Stimulated activated CD8-positive, alpha-beta memory T cell treated with anti-CD3 and anti-CD28 coated beads, Interleukin-15, amount 100 ng/mL, for 1 hour (primary cell): ENCODE measurements around the gene IFNK.

Experiments used
- DNase-seq: peaks from one replicate; pipeline ENCODE4 v3.0.0-alpha.2; 2020; ENCODE audit warnings: low read depth

Gene IFNK

GRCh38 chr9:27514551-27514950, 9.5 kb upstream of the IFNK start:
- DNase-seq = no peak

GRCh38 chr9:27518006-27518405, 6.1 kb upstream of the IFNK start:
- no peak for DNase-seq

DNA sequence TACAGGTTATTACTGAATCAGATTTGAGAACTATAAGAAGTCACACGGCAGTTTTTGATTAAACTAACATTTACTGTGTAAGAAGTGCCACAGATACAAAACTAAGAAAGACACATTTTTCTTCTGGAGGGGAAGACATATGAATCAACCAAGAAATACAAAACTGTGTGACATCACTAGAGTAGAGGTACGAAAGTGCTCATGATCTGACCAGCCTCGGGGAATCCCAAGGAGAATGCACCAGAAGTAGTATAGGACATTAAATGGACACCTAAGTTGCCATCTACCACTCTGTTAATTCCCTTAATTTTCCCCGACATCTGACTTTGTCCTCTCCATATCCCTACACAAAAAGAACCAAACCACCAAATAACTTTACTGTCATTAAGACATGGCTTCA, 5.3 kb upstream of the IFNK start:
- DNase-seq = no peak

DNA sequence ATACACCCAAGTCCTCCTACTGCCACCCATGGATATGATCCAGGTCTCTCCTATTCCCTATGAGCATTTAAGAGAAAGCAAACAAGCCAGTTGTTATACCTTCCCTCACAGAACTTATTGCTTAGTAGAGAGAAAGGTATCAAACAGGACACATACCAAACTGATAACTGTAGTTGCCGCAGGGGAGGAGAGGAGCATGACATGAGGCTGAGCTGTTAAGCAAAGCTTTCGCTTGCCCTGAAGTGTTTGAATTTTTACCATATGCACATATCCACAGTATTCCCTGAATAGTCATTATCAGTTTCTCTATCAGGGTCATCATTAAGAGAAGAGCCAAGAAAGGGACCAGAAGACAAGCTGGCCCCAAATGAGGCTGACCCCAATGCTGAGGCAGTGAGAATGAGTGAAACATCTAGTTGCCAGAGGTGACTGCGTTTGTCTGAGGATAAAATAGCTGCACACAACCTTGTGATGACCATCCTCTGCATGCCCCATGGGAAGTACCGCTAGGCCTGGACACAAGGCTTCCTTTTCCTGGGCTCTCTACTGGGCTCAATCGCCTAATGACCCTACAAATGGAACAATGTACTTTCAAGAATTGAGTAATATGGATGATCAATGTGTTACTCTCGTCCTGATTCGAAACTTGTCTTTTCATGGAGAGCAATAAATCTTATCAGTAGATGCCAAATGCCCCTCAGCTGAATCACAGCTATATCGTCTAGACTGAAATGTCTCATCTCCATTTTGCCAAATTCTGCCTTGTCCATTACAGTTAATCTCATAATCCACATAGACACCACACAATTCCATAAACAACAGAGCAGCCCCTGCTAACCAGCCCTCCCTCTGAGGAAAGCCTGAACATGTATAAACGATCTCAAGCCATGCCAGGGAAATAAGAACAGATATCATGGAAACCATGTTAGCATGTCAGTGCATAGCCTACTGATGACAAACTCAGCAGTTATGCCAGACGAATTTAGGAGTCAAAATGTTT, 4.3 kb upstream of the IFNK start:
- no peak for DNase-seq

DNA sequence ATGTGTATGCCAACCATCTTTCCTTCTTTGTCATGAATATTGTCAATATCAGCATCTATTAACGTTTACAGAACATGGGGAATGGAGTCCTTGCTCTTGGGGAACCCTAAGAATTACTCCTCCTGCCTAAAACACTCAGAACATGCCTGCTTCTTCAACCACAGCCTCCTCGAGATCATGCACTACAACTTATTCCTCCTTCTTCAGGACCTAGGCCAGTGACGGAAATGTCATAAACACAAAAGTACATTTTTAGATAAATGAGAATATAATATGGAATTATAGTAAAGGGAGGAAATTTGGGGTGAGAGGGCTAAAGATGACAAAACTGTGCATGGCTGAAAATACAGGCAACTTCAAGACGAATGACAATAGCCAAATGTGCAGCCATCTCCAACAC, 3.1 kb upstream of the IFNK start:
- DNase-seq = no peak

DNA sequence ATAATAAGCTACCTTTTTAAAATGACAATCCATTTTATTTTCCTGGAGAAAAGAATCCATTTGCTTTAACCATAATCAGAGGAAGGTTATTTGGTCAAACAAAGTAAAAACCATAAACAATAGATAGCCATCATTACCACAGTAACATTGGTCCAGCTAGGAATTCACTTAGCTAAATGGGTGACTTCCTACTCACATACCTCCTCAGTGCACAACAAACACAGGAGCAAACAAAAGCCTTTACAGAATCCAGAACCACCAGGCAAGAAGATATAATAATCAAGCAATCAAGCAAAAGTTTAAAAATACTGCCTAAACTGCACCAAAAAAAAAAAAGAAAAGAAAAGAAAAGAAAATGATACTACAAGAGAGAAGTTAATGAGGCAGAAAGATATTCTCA, 949 bp upstream of the IFNK start:
- DNase-seq = no peak

GRCh38 chr9:27527702-27528075, 3.6 kb downstream of the IFNK start:
- no peak for DNase-seq

GRCh38 chr9:27528076-27528885, 4.2 kb downstream of the IFNK start:
- no peak for DNase-seq

GRCh38 chr9:27528886-27529315, 4.8 kb downstream of the IFNK start:
- no peak for DNase-seq

GRCh38 chr9:27529316-27530278, 5.5 kb downstream of the IFNK start, which contains the start of gene MOB3B:
Gene MOB3B, minus strand, starts transcription at chr9:27529814. Its CDS starts 74,264 bp downstream, at chr9:27455550.
- peak; percentile 49 for DNase-seq

DNA sequence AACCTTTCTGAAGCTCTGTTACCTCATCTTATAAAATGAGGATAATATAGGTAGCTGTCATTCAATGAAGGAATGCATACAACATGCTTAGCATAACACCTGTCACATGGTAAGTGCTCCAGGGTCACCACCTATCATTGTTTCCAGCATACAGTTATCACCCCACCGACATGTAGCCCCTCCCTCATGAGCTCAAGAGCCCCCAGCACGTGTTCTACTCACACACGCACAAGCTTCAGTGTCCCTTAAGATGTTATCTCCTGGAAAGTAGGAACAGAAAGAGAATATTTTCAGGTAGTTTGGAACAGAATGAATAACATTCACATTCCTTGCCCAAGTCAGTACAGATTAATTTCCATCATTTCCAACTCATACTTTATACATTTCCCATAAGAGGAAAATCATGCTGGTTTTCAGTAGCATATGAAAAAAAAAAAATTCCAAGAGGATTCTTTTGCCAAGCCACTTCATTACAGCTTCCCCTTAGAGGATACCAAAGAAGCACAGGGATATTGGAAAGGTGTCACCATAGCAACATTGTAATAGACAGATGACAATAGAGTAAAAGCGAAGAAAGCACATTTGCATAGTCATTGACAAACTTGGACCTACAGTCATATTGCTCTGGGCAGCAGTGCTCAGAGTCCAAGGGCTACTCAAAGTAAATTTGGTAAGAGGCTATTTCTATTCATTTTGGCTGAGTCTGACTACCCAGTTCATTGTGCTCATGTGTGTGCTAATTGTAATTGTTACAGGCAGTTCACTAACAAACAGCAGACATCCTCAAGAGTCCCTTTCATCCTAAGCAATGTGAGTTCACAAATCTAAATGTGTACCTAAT, 7.0 kb downstream of the IFNK start:
- no peak for DNase-seq

DNA sequence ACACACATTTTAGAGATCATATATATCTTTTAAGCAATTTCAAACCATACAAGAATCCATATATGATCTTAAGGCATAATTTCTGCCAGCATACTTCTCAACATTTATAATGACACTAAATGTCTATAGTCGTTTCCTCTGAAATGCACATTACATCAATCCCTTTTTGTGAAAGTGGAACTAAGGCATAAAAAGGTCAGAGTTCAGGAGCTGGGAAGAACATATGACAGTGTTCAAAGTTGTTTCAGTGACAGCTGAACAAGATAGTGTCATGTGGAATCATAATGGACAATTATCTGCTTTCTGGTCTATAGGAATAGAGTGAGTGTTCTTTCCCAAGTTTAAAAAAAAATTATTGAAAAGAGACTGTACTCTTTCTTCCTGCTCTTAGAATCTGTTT, 8.0 kb downstream of the IFNK start:
- no peak for DNase-seq

DNA sequence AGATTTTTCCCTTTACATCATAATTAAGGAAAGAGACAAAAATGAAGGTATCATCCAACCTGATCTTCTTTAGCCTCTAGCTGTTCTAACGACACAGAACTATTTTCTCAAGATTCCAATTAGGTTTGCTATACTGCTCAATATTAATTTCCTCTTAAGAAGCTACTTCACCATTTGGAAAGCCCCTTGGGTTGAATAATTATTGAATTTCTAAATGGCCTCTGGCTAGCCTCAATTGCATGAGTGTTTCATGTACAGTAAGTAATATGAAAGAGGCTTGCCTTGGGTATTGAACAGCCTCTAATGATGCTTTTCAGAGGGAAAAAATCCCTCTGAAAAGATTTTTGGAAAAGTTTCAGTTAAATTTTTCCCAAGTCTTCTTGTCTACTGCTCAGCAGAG, 9.2 kb downstream of the IFNK start:
- no peak for DNase-seq

DNA sequence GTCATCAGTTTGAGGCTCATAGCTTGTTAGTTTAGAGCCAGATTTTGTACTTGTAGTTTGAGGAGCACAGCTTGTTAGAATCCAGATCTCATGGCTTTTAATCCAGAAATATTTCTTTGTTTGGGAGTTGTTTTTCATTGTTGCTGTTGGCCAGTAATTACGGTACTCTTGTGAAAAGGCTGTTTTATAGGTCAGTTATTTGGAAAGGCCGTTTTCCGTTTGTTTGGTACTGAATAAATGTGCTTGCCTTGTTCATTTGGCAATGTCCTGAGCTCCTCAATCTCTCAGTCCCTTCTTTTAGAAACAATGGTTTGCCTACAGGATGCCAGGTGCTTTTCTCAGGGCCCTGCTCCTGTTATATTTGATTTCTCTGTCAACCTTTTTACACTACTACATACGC, 10.0 kb downstream of the IFNK start:
- no peak for DNase-seq

- no peak for DNase-seq
Measured at GRCh38 chr9:27534658-27535209, 10.6 kb downstream of the IFNK start.

- no peak for DNase-seq
Measured at GRCh38 chr9:27535701-27536118, 11.6 kb downstream of the IFNK start.

GRCh38 chr9:27536168-27536567, 12.1 kb downstream of the IFNK start:
- DNase-seq = no peak

DNA sequence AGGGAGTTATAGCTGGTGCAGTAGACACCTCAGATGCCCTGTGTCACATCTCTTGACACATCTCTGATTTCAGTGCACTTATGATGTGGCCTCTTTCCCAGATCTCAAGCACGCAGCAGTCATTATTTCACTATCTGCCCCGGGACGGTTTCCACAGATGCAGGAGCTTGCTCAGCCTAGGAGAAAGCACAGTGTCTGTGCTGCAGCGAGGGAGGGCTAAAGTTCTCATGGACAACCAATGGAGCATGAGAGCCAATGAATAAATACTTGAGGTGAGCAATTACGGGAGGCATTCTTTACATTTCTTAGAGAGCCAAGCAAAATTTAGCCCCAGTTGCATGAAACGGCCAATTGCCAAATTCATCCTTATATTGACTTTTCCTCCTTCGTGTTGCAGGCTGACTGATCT, 12.9 kb downstream of the IFNK start:
- DNase-seq = no peak

- no peak for DNase-seq
Measured at GRCh38 chr9:27537756-27538155, 13.7 kb downstream of the IFNK start.

GRCh38 chr9:27538647-27539046, 14.6 kb downstream of the IFNK start:
- DNase-seq = no peak
